Measurements from ENCODE around the gene RHOC.
A peak's percentile ranks its signal among the peaks of the same experiment; 100 is the strongest.
"Not testable (repeated sequence)": the region's sequence is repeated elsewhere in the genome, so short reads cannot be mapped to it uniquely, and the experiment has no call there.

RHOC gene

GRCh38 chr1:112706505-112707220, at the start of gene RHOC:
TSS of gene RHOC (minus strand) at chr1:112707127. CDS start at chr1:112703799, 3,328 bp downstream.
- peak in 4 of 14 donors; percentile 66 to 88 (median 76) for DNase-seq

DNA sequence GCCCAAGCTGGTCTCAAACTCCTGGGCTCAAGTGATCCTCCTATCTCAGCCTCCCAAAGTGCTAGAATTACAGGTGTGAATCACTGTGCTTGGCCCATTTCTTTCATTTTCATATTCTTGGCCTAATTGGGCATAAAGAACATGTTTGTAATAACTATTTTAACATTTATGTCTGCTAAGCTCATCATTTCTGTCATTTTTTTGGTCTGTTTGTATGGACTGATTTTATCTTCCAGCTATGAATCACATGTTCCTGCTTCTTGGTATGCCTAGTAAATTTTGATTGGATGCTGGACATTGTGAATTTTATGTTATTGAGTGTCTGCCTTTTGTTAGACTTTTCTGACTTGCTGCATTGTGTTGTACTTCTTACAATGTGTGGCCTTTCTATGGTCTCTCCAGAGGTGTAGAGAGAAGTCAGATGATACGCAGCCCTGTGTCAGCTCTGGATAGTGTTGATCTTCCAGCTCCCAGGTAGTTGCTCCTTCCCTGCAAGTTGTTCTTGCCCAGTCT, 47.2 kb upstream of the RHOC start:
- no peak for DNase-seq

DNA sequence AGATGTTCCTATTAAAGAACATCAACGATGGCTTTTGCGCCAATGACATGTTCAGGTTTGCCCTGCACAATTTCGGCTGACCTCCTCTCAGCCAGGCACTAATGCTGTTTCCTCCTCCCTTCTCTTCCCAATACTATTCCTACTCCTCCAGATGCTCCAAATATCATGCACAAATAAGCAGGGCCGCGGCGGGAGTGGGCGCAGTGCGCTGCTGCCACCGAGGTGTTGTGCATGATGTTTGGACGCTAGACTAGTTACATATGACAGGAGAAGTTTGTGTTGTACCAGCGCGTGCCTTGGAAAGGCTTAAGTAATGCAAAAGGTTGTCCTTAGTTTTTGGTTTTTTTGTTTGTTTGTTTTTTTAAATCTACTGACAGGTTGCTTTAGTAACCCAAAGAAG, 41.5 kb upstream of the RHOC start:
- no peak for DNase-seq

DNA sequence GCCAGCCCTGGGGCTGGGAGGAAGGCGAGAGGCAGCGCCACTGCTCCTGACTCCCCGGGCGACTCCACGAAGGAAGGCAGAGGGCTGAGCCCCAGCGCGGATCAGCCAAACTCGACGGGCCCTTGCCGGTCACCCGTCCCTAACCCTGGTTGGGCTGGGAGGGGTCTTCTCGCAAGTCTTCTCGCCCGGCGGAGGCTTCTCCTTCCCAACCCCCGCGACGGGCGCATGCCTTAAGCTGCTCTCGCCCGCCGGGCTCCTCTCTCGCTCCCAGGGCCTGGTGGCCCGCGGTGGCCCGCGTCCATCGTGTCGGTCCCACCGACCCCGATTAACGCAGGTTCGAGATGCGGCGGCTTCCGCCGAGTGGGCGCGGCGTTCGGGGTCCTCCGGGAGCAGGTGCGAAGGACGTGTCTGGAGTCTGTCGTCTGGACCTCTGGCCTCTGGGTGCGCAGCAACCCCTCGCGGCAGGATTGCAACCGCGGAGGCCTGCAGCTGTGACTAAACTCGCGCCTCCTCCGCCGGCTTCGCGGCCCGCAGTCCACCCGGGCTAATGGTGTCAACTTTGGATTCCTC, 37.2 kb upstream of the RHOC start:
- no peak for DNase-seq

GRCh38 chr1:112743174-112744008, 36.5 kb upstream of the RHOC start:
- DNase-seq, result no peak

GRCh38 chr1:112737573-112737972, 30.6 kb upstream of the RHOC start:
- DNase-seq, result no peak

GRCh38 chr1:112735752-112736151, 28.8 kb upstream of the RHOC start:
- DNase-seq, result no peak

DNA sequence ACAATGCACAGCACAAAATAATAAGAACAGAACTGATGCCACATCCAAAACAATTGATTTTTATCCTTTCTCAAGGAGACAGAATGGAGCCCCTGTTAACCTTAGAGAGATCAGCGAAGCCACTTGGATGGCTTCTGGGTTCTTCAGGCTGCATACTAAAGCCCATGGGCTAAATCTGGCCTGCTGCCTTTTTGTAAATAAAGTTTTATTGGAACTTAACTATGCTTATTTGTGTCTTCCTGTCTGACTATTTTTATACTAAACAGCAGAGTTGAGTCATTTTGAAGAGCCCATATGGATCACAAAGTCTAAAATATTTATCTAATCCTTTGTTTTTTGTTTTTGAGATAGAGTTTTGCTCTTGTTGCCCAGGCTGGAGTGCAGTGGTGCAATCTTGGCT, 24.5 kb upstream of the RHOC start:
- DNase-seq, result no peak

DNA sequence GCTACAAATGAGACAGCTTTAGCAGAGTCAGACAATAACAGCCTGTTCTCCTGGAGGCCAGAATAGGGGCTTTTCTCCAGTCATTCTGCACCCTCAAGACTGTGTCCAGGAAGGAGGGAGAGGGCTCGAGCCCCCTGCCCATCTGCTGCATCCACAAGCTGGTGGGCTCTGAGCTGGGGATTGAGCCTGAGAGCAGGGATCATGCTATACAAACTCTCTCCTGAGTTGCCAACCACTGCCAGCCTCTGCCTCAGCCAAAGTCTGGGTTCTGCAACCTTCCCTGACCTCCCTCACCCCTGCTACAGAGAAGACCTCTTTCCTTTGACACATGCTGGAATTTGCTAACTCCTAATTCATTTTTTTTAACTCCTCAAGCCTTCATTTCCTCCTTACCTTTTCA, 23.0 kb upstream of the RHOC start:
- DNase-seq, result no peak

DNA sequence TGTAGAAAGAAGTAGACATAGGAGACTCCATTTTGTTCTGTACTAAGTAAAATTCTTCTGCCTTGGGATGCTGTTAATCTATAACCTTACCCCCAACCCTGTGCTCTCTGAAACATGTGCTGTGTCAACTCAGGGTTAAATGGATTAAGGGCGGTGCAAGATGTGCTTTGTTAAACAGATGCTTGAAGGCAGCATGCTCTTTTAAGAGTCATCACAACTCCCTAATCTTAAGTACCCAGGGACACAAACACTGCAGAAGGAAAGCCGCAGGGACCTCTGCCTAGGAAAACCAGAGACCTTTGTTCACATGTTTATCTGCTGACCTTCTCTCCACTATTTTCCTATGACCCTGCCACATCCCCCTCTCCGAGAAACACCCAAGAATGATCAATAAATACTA, 22.1 kb upstream of the RHOC start:
- DNase-seq, result not testable (repeated sequence)

DNA sequence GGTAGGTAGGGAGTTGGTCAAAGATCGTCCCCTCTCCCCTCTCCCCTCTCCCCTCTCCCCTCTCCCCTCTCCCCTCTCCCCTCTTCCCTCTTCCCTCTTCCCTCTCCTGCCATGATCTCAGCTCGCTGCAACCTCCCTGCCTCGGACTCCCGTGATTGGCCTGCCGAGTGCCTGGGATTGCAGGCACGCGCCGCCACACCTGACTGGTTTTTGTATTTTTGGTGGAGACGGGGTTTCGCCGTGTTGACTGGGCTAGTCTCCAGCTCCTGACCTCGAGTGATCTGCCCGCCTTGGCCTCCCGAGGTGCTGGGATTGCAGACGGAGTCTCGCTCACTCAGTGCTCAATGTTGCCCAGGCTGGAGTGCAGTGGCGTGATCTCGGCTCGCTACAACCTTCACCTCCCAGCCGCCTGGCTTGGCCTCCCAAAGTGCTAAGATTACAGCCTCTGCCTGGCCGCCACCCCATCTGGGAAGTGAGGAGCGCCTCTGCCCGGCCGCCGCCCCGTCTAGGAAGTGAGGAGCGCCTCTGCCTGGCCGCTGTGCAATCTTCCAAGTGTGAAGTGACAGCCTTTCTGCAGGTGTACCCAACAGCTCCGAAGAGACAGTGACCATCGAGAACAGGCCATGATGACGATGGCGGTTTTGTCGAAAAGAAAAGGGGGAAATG, 21.5 kb upstream of the RHOC start:
- DNase-seq, result not testable (repeated sequence)

- no peak for DNase-seq
Measured at GRCh38 chr1:112727716-112728115, 20.8 kb upstream of the RHOC start.

- not testable (repeated sequence) for DNase-seq
Measured at GRCh38 chr1:112724240-112724639, 17.3 kb upstream of the RHOC start.

GRCh38 chr1:112723511-112723839, 16.5 kb upstream of the RHOC start:
- DNase-seq, result no peak

GRCh38 chr1:112722601-112723510, 15.9 kb upstream of the RHOC start:
- peak in 1 of 14 donors; percentile 64 for DNase-seq

- peak in 1 of 14 donors; percentile 51 for DNase-seq
Measured at GRCh38 chr1:112721966-112722524, 15.1 kb upstream of the RHOC start.

DNA sequence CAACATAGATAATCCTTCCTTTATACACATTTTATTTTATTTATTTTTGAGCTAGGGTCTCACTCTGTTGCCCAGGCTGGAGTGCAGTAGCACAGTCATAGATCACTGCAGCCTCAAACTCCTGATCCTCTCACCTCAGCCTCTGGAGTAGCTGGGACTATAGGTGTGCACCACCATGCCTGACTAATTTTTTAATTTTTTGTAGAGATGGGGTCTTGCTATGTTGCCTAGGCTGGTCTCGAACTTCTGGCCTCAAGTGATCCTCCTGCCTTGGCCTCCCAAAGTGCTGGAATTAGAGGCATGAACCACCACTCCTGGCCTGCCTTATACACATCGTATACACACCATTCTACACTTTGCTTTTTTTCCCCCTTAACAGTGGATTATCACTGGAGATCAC, 14.4 kb upstream of the RHOC start:
- DNase-seq, result not testable (repeated sequence)

- DNase-seq, result no peak
Measured at GRCh38 chr1:112720800-112721199, 13.9 kb upstream of the RHOC start.

DNA sequence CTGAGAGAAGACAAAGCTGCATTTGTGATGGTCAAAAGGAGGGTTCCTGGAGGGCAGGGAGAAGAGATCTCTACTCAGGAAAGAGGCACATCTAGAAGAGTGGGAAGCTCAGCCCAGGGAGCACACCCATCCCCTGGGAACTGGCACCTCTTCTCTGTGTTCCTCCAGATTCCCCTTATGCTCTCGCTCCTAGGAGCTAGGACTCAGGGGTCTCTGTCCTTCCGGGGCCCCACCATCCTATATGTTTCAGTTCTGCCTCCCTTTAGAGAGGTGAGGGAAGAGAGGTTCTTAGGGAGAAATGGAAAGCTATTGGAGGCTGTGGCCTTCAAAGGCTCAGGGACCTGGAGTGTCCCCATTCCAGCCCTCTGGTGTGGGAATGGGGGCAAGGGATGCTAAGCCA, 12.8 kb upstream of the RHOC start:
- DNase-seq, result no peak

DNA sequence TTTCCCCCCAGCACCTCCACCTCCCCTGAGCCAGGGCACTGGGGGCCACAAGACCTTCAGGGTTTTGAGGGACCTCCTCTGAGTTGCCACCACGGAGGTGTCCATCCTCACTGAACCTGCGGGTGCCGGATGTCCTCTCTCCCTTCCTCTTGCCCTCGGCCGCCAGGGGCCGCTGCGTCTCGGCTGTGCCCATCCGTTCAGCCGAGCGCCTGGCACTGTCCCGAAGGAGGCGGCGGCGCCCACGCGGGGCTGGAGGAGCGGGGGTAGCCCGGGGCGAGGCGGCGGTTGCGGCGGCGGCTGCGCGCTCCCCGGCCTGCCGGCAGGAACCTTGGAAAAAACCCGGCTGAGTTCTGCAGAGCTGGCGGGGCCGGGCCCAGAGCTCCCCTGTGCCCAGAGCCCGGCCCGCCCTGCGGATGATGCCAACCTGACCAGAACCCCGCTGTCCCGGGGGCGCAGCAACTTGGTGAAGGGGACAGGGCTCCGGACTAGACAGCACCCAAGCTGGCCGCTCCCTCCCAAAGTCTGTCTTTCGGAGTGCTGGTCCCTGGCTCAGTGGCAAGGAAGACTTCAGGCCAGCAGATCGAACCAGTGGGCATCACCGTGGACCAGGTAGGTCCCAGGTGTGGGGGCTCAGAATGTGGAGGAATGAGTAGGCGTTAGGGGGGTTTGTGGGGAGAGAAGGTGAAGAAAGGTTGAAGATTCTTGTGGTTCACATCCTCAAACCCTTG, 11.9 kb upstream of the RHOC start:
- peak in 12 of 14 donors; percentile 31 to 83 (median 54) for DNase-seq
